Activated CD4-positive, alpha-beta T cell treated with anti-CD3 and anti-CD28 coated beads, Interleukin-2, amount 10 ng/mL, durations not matched to agents 24 days and 14 days (primary cell): ENCODE data around the gene MAP3K4. TPM values are rescaled to one million over a fixed set of nuclear protein-coding genes. Genes with fewer than 3 reads are reported as not detected.

Source experiments
- DNase-seq: peaks from one replicate; pipeline ENCODE4 v3.0.0; 2022
- H3K27ac Mint-ChIP-seq: one replicate; pipeline ENCODE4 v1.8.0; 2022; ENCODE audit warnings: mild to moderate bottlenecking, mixed read lengths
- H3K27me3 Mint-ChIP-seq: one replicate; pipeline ENCODE4 v1.8.0; 2022; ENCODE audit warnings: mixed read lengths
- H3K36me3 Mint-ChIP-seq: one replicate; pipeline ENCODE4 v1.8.0; 2022; ENCODE audit warnings: low read depth, mild to moderate bottlenecking, mixed read lengths
- H3K4me1 Mint-ChIP-seq: one replicate; pipeline ENCODE4 v1.8.0; 2021; ENCODE audit warnings: mixed read lengths
- H3K4me3 Mint-ChIP-seq: one replicate; pipeline ENCODE4 v1.8.0; 2022; ENCODE audit warnings: mild to moderate bottlenecking, moderate library complexity, mixed read lengths
- H3K9me3 Mint-ChIP-seq: one replicate; pipeline ENCODE4 v1.8.0; 2021; ENCODE audit warnings: mixed read lengths
- intact Hi-C: fragments of 100-400 bp; cut with micrococcal nuclease; formaldehyde crosslinking; loops from one replicate; pipeline ENCODE4 v1.15.1; 2023
- total RNA-seq: library from RNA; stranded (reverse); gene quantifications from 2 replicates; pipeline ENCODE4 v1.2.3, GENCODE V29; 2022

MAP3K4 gene
- total RNA-seq, 1 donor from 2014 or later, result 50.4 TPM

- no peaks in the 10 kb centered on the region for H3K9me3 Mint-ChIP-seq
- peaks cover 2% of the 10 kb centered on the region for H3K36me3 Mint-ChIP-seq
- intact Hi-C loops, result no loop called here
- peaks cover 7% of the 10 kb centered on the region for H3K4me1 Mint-ChIP-seq
- DNase-seq, result no peak
- no peaks in the 10 kb centered on the region for H3K27me3 Mint-ChIP-seq
- no peak overlapping the region for H3K27ac Mint-ChIP-seq
- H3K4me3 Mint-ChIP-seq, result no peak overlapping the region
Measured at GRCh38 chr6:161000632-161001031, 9.1 kb downstream of the MAP3K4 start.

GRCh38 chr6:161001421-161001820, 9.9 kb downstream of the MAP3K4 start:
- H3K27me3 Mint-ChIP-seq, result no peaks in the 10 kb centered on the region
- no peaks in the 10 kb centered on the region for H3K9me3 Mint-ChIP-seq
- H3K36me3 Mint-ChIP-seq, result peaks cover 2% of the 10 kb centered on the region
- H3K4me1 Mint-ChIP-seq, result peaks cover 2% of the 10 kb centered on the region
- intact Hi-C loops, result no loop called here
- no peak overlapping the region for H3K4me3 Mint-ChIP-seq
- H3K27ac Mint-ChIP-seq, result no peak overlapping the region
- no peak for DNase-seq

GRCh38 chr6:161003336-161003735, 11.8 kb downstream of the MAP3K4 start:
- no peak for DNase-seq
- H3K27me3 Mint-ChIP-seq, result no peaks in the 10 kb centered on the region
- H3K4me3 Mint-ChIP-seq, result no peak overlapping the region
- H3K27ac Mint-ChIP-seq, result no peak overlapping the region
- peaks cover 2% of the 10 kb centered on the region for H3K4me1 Mint-ChIP-seq
- no peaks in the 10 kb centered on the region for H3K9me3 Mint-ChIP-seq
- H3K36me3 Mint-ChIP-seq, result no peaks in the 10 kb centered on the region
- intact Hi-C loops, result no loop called here

GRCh38 chr6:161008245-161008644, 16.7 kb downstream of the MAP3K4 start:
- Mint-ChIP-seq H3K27me3 (no peaks in the 10 kb centered on the region), H3K4me1 (peaks cover 2% of the 10 kb centered on the region), H3K27ac (no peak overlapping the region), H3K36me3 (no peaks in the 10 kb centered on the region), H3K4me3 (no peak overlapping the region), H3K9me3 (no peaks in the 10 kb centered on the region)
- DNase-seq, result no peak
- intact Hi-C loops, result no loop called here

GRCh38 chr6:161009991-161010390, 18.4 kb downstream of the MAP3K4 start:
- intact Hi-C loops, result no loop called here
- H3K4me3 Mint-ChIP-seq, result no peak overlapping the region
- no peaks in the 10 kb centered on the region for H3K36me3 Mint-ChIP-seq
- H3K4me1 Mint-ChIP-seq, result peaks cover 4% of the 10 kb centered on the region
- DNase-seq, result no peak
- H3K9me3 Mint-ChIP-seq, result no peaks in the 10 kb centered on the region
- H3K27ac Mint-ChIP-seq, result no peak overlapping the region
- no peaks in the 10 kb centered on the region for H3K27me3 Mint-ChIP-seq

GRCh38 chr6:161010418-161010817, 18.8 kb downstream of the MAP3K4 start:
- Mint-ChIP-seq H3K27ac (no peak overlapping the region), H3K36me3 (no peaks in the 10 kb centered on the region), H3K9me3 (no peaks in the 10 kb centered on the region), H3K4me1 (peaks cover 5% of the 10 kb centered on the region), H3K4me3 (no peak overlapping the region), H3K27me3 (no peaks in the 10 kb centered on the region)
- DNase-seq, result no peak
- intact Hi-C loops, result no loop called here

GRCh38 chr6:161011492-161012480, 20.2 kb downstream of the MAP3K4 start:
- Mint-ChIP-seq H3K27ac (no peak overlapping the region), H3K27me3 (no peaks in the 10 kb centered on the region), H3K4me1 (peaks cover 5% of the 10 kb centered on the region), H3K9me3 (no peaks in the 10 kb centered on the region), H3K4me3 (no peak overlapping the region), H3K36me3 (no peaks in the 10 kb centered on the region)
- intact Hi-C loops, result no loop called here
- DNase-seq, result no peak

GRCh38 chr6:161013695-161014094, 22.1 kb downstream of the MAP3K4 start:
- Mint-ChIP-seq H3K36me3 (no peaks in the 10 kb centered on the region), H3K9me3 (no peaks in the 10 kb centered on the region), H3K4me1 (peaks cover 5% of the 10 kb centered on the region), H3K27ac (no peak overlapping the region), H3K4me3 (no peak overlapping the region), H3K27me3 (no peaks in the 10 kb centered on the region)
- intact Hi-C loops, result no loop called here
- no peak for DNase-seq

- Mint-ChIP-seq H3K4me1 (peaks cover 5% of the 10 kb centered on the region), H3K9me3 (no peaks in the 10 kb centered on the region), H3K27ac (no peak overlapping the region), H3K27me3 (no peaks in the 10 kb centered on the region), H3K4me3 (no peak overlapping the region), H3K36me3 (peaks cover 5% of the 10 kb centered on the region)
- intact Hi-C loops, result no loop called here
- no peak for DNase-seq
Measured at GRCh38 chr6:161017766-161018564, 26.4 kb downstream of the MAP3K4 start.

- peaks cover 3% of the 10 kb centered on the region for H3K4me1 Mint-ChIP-seq
- H3K9me3 Mint-ChIP-seq, result no peaks in the 10 kb centered on the region
- H3K4me3 Mint-ChIP-seq, result no peak overlapping the region
- intact Hi-C loops, result no loop called here
- H3K27ac Mint-ChIP-seq, result no peak overlapping the region
- H3K27me3 Mint-ChIP-seq, result no peaks in the 10 kb centered on the region
- no peak for DNase-seq
- peaks cover 5% of the 10 kb centered on the region for H3K36me3 Mint-ChIP-seq
Measured at GRCh38 chr6:161019324-161019839, 27.8 kb downstream of the MAP3K4 start.

GRCh38 chr6:161021543-161021942, 30.0 kb downstream of the MAP3K4 start:
- Mint-ChIP-seq H3K27me3 (no peaks in the 10 kb centered on the region), H3K27ac (no peak overlapping the region), H3K9me3 (no peaks in the 10 kb centered on the region), H3K4me3 (no peak overlapping the region), H3K36me3 (peaks cover 9% of the 10 kb centered on the region), H3K4me1 (peaks cover 1% of the 10 kb centered on the region)
- intact Hi-C loops, result no loop called here
- DNase-seq, result no peak

- H3K4me3 Mint-ChIP-seq, result no peak overlapping the region
Measured at GRCh38 chr6:161021998-161022743, 30.6 kb downstream of the MAP3K4 start.

GRCh38 chr6:161023316-161023715, 31.7 kb downstream of the MAP3K4 start:
- H3K4me1 Mint-ChIP-seq, result no peaks in the 10 kb centered on the region
- intact Hi-C loops, result no loop called here
- no peaks in the 10 kb centered on the region for H3K27me3 Mint-ChIP-seq
- no peak overlapping the region for H3K27ac Mint-ChIP-seq
- H3K36me3 Mint-ChIP-seq, result peaks cover 9% of the 10 kb centered on the region
- no peaks in the 10 kb centered on the region for H3K9me3 Mint-ChIP-seq
- DNase-seq, result no peak
- H3K4me3 Mint-ChIP-seq, result no peak overlapping the region

More at GRCh38 chr6:161021998-161022743, 30.6 kb downstream of the MAP3K4 start:
- intact Hi-C loops, result no loop called here
- peaks cover 1% of the 10 kb centered on the region for H3K4me1 Mint-ChIP-seq
- H3K27ac Mint-ChIP-seq, result no peak overlapping the region
- no peaks in the 10 kb centered on the region for H3K9me3 Mint-ChIP-seq
- H3K27me3 Mint-ChIP-seq, result no peaks in the 10 kb centered on the region
- peaks cover 9% of the 10 kb centered on the region for H3K36me3 Mint-ChIP-seq
- no peak for DNase-seq
